Pancreas (tissue), 10 donors: ENCODE data around the gene KLB. TPM values are rescaled to one million over a fixed set of nuclear protein-coding genes. Genes with fewer than 3 reads are reported as not detected.

ENCODE experiments used
- ATAC-seq, 4 donors: fragments of 200-7000 bp; cut with Tn5 transposase; one replicate each; pipeline versions ENCODE4 v1.8.0 to v1.9.1; 2020; ENCODE audit warnings: mild to moderate bottlenecking in 4 of 4, moderate library complexity in 4 of 4
- DNase-seq, 6 donors: peaks; one replicate each; pipeline ENCODE4 v3.0.0-alpha.2; 2020
- FAIRE-seq: peaks from 2 replicates; lab custom pipeline; 2012; peaks lifted over from hg19 to GRCh38; lab: Jason Lieb, UNC
- H3K27ac ChIP-seq, 4 donors: fragments of 200-600 bp; sonication (generic); 1 replicate in 3 of 4; 2 replicates in 1 of 4; pipeline versions ENCODE4 v1.5.0 to v1.8.0; 2020
- H3K27me3 ChIP-seq, 4 donors: fragments of 200-600 bp; one replicate each; pipeline ENCODE4 v1.8.0; 2021
- H3K36me3 ChIP-seq, 3 donors: fragments of 200-600 bp; sonication (generic) in 1 of 3; one replicate each; pipeline versions ENCODE4 v1.5.0 to v1.8.0; 2020 to 2021
- H3K4me1 ChIP-seq, 3 donors: fragments of 200-600 bp; one replicate each; pipeline ENCODE4 v1.8.0; 2021
- H3K4me3 ChIP-seq, 4 donors: fragments of 200-600 bp; sonication (generic) in 2 of 4; one replicate each; pipeline versions ENCODE4 v1.5.0 to v1.8.0; 2020 to 2021
- H3K9me3 ChIP-seq, 4 donors: fragments of 200-600 bp; one replicate each; pipeline ENCODE4 v1.8.0; 2021
- WGBS, 2 donors: extraction: QIAGEN DNeasy Blood & Tissue Kit; methylation state at CpG; one replicate each; pipeline ENCODE4 v1.1.7; 2013; 5-methylcytosine and 5-hydroxymethylcytosine counted together
- intact Hi-C, 3 donors: fragments of 100-400 bp; cut with DNase I; formaldehyde crosslinking; loops; one replicate each; pipeline versions ENCODE4 v1.11.1 to v1.14.2; 2022
- polyA plus RNA-seq, 2 donors: library from polyadenylated mRNA; stranded (reverse); fragments of 200-250 nt; gene quantifications; one replicate each; pipeline ENCODE4 v1.2.3, GENCODE V29; 2013
- total RNA-seq, 6 donors: library from RNA; stranded (reverse); fragmentation: NEBNext Ultra II Directional in 4 of 6; extraction: Animal tissue kit (Norgen Biotek cat#: 25700) in 4 of 6; gene quantifications; one replicate each; pipeline versions ENCODE4 v1.2.1 to v1.2.4, GENCODE V29; 2021 to 2023
- TF ChIP-seq, protein P1 (sequence below), 4 donors: fragments of 200-600 bp; sonication (generic) in 3 of 4; IDR thresholded peaks; one replicate each; pipeline versions ENCODE4 v1.5.0 to v1.8.0; 2021; ENCODE audit warnings: antibody characterized with exemption in 4 of 4
- donor health status: healthy with polysubstance abuse.
- donor health status: DM: no; HTN: no; CAD: no; lungs with moderate emphysema.
- donor health status: DM: no; HTN: no; CAD: no.
- donor health status: control.
- donor health status: control.
- donor health status: Bipolar disorder and iron deficiency.
- donor health status: DM: yes; HTN: yes; CAD: no.
- donor health status: DM: no; HTN: no; CAD: no.
- donor health status: DM: no; HTN: no; CAD: no.
- donor health status: DM: yes; HTN: yes; CAD: no.

Gene KLB
- total and polyA plus RNA-seq, 8 donors: 0.94 to 4.6 (median 2.1) TPM

DNA sequence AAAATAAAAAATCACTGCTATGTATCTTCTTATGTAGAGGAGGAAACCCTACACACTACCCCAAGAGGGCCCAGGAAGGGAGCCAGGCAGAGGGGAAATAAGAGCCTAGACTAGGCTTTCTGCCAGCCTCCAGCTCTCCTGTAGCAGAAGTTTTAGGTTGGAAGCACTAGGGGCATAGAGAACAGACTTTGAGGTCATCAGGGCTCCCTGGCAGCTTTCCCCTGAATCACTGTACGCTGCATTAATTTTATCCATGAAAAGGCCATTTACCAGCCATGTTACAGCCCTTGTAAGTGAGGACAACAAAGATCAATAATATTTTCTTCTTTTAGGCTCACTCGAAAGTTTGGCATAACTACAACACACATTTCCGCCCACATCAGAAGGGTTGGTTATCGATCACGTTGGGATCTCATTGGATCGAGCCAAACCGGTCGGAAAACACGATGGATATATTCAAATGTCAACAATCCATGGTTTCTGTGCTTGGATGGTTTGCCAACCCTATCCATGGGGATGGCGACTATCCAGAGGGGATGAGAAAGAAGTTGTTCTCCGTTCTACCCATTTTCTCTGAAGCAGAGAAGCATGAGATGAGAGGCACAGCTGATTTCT, 27.3 kb downstream of the KLB start:
- DNase-seq: no peak

DNA sequence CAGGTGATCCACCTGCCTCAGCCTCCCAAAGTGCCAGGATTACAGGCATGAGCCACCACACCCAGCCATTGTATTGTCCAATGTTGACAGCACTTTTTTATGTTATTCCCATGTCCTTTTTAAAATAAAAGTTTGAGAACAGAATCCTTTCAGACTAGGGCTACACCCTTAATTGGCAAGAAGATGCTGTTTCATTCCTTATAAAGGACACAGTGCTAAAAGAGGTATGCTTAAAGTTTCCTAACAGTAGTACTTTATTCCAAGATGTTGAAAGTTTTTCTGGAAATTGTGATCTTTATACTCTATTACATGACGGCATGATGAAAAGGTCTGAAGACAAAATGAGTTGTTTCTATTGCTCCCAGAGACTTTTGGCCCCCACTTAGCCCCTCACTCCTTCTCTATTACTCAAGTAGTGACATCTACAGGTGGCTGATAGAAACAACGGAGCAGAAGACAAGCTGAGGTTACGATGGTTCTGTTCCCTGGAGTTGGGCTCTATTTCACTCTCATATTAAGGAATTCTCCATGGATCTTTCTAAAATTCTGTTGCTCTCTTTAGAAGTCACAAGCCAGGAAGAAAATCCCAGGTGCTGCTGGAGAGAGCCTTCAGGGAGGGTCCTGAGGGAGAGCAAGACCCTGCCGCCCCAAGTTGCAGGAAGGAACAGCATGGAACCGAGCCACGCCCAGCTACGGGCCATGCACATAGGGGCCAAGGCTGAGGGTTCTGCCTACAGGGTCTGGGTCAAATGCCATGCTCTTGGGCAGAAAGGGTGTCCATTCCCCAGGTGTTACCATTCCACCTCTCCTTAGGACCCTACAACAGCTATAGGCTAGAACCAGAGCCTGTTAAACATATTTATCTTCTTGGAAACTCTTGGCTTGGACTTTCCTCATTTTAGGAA, 29.2 kb downstream of the KLB start:
- no peak overlapping the region for H3K4me3 ChIP-seq
- H3K4me1 ChIP-seq: no peaks in the 10 kb centered on the region
- no peaks in the 10 kb centered on the region for H3K9me3 ChIP-seq
- WGBS, 2 donors: 70 to 78% methylated on average over 7 of the region's 7 CpGs
- intact Hi-C loops: no loop called here
- FAIRE-seq (no peak), DNase-seq (no peak), ATAC-seq (peak in 3 of 4 donors; percentile 37 to 57 (median 57))
- no peaks in the 10 kb centered on the region for H3K27me3 ChIP-seq
- no peak overlapping the region for H3K27ac ChIP-seq
- TF ChIP-seq, protein P1, sequence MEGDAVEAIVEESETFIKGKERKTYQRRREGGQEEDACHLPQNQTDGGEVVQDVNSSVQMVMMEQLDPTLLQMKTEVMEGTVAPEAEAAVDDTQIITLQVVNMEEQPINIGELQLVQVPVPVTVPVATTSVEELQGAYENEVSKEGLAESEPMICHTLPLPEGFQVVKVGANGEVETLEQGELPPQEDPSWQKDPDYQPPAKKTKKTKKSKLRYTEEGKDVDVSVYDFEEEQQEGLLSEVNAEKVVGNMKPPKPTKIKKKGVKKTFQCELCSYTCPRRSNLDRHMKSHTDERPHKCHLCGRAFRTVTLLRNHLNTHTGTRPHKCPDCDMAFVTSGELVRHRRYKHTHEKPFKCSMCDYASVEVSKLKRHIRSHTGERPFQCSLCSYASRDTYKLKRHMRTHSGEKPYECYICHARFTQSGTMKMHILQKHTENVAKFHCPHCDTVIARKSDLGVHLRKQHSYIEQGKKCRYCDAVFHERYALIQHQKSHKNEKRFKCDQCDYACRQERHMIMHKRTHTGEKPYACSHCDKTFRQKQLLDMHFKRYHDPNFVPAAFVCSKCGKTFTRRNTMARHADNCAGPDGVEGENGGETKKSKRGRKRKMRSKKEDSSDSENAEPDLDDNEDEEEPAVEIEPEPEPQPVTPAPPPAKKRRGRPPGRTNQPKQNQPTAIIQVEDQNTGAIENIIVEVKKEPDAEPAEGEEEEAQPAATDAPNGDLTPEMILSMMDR (IDR thresholded peaks at IDR 0.05): no peak
- H3K36me3 ChIP-seq: no peaks in the 10 kb centered on the region

More for the DNA sequence above, 27.3 kb downstream of the KLB start:
- FAIRE-seq (no peak), ATAC-seq (no peak)
- no peaks in the 10 kb centered on the region for H3K36me3 ChIP-seq
- intact Hi-C loops: no loop called here
- H3K27ac ChIP-seq: no peak overlapping the region
- TF ChIP-seq, protein P1 (IDR thresholded peaks at IDR 0.05): no peak
- H3K27me3 ChIP-seq: no peaks in the 10 kb centered on the region
- 80 to 88% methylated on average over 11 of the region's 11 CpGs for WGBS, 2 donors
- no peak overlapping the region for H3K4me3 ChIP-seq
- no peaks in the 10 kb centered on the region for H3K4me1 ChIP-seq
- H3K9me3 ChIP-seq: no peaks in the 10 kb centered on the region

DNA sequence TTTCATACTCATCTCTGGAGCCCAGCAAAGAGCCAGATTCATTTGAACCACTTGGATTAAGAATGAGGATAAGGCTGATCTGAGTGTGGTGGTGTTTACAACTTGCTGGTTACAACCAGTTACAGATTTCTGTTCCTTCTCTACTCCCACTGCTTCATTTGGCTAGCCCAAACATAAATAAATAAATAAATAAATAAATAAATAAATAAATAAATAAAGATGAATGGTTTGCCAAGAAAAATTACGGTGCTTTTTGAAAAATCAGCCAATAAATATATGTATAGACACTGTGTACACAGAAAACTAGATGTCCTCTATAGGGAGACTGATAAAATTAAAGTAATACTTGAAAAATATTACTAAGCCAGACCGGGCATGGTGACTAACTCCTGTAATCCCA, 34.9 kb downstream of the KLB start:
- Histone ChIP-seq H3K27me3 (no peaks in the 10 kb centered on the region), H3K27ac (no peak overlapping the region), H3K9me3 (no peaks in the 10 kb centered on the region), H3K4me1 (no peaks in the 10 kb centered on the region), H3K4me3 (no peak overlapping the region), H3K36me3 (no peaks in the 10 kb centered on the region)
- DNase-seq (no peak), FAIRE-seq (no peak), ATAC-seq (no peak)
- intact Hi-C loops: no loop called here
- 79 to 87% methylated on average over 2 of the region's 2 CpGs for WGBS, 2 donors
- TF ChIP-seq, protein P1 (IDR thresholded peaks at IDR 0.05): no peak

GRCh38 chr4:39442998-39443397, 36.3 kb downstream of the KLB start:
- TF ChIP-seq, protein P1 (IDR thresholded peaks at IDR 0.05): no peak
- no peaks in the 10 kb centered on the region for H3K9me3 ChIP-seq
- H3K27me3 ChIP-seq: no peaks in the 10 kb centered on the region
- ATAC-seq: no peak
- 84 to 87% methylated on average over 4 of the region's 4 CpGs for WGBS, 2 donors
- no peaks in the 10 kb centered on the region for H3K4me1 ChIP-seq
- no peak for FAIRE-seq
- H3K27ac ChIP-seq: no peak overlapping the region
- intact Hi-C loops: no loop called here
- no peak overlapping the region for H3K4me3 ChIP-seq
- no peak for DNase-seq
- H3K36me3 ChIP-seq: no peaks in the 10 kb centered on the region
